Uterus (tissue), 4 donors: Measurements from ENCODE around the gene GBE1. TPM values are rescaled to one million over a fixed set of nuclear protein-coding genes. Genes with fewer than 3 reads are reported as not detected.

Experiments
- DNase-seq, 2 donors: peaks; one replicate each; pipeline ENCODE4 v3.0.0-alpha.2; 2019 to 2020
- H3K27ac ChIP-seq, 2 donors: fragments of 200-600 bp; sonication (generic); 1 replicate in 1 of 2; 2 replicates in 1 of 2; pipeline ENCODE4 v1.5.1; 2016 to 2018
- H3K27me3 ChIP-seq, 2 donors: fragments of 200-600 bp; sonication (generic); one replicate each; pipeline ENCODE4 v1.5.1; 2018 to 2019; ENCODE audit warnings: control low read depth in 1 of 2
- H3K36me3 ChIP-seq, 2 donors: fragments of 200-600 bp; sonication (generic); one replicate each; pipeline ENCODE4 v1.5.1; 2019; ENCODE audit warnings: control low read depth in 1 of 2
- H3K4me1 ChIP-seq, 2 donors: fragments of 200-600 bp; sonication (generic); one replicate each; pipeline ENCODE4 v1.5.1; 2018 to 2019; ENCODE audit warnings: control low read depth in 1 of 2
- H3K4me3 ChIP-seq, 2 donors: fragments of 200-600 bp; sonication (generic); 1 replicate in 1 of 2; 2 replicates in 1 of 2; pipeline ENCODE4 v1.5.1; 2018 to 2019; ENCODE audit warnings: mild to moderate bottlenecking in 1 of 2
- H3K9me3 ChIP-seq, 2 donors: fragments of 200-600 bp; sonication (generic); one replicate each; pipeline ENCODE4 v1.5.1; 2019; ENCODE audit warnings: control low read depth in 1 of 2
- POLR2A ChIP-seq, 2 donors: fragments of 450-650 bp; IDR thresholded peaks; one replicate each; pipeline ENCODE4 v1.6.1; 2016; ENCODE audit warnings: antibody characterized with exemption in 2 of 2, mild to moderate bottlenecking in 1 of 2, moderate library complexity in 1 of 2
- intact Hi-C: fragments of 100-400 bp; cut with DNase I; formaldehyde crosslinking; loops from one replicate; pipeline ENCODE4 v1.15.1; 2023; ENCODE audit warnings: low total_unique reads
- total RNA-seq, 4 donors: library from RNA; depleted of rRNA in 3 of 4; stranded (reverse); fragments of >200 nt in 3 of 4; gene quantifications; one replicate each; pipeline versions ENCODE4 v1.1.0 to v1.2.4, GENCODE V29; 2014 to 2023
- TF ChIP-seq, protein P1 (sequence below), 4 experiments: fragments of 200-600 bp in 2 of 4; fragments of 450-650 bp in 2 of 4; sonication (generic) in 2 of 4; IDR thresholded peaks; one replicate each; pipeline ENCODE4 v1.5.1; 2016 to 2019; ENCODE audit warnings: antibody characterized with exemption in 4 of 4, mild to moderate bottlenecking in 2 of 4, moderate library complexity in 1 of 4
- donor health status: DM: yes; HTN: yes; CAD: no.

Gene GBE1
- total RNA-seq, 4 donors from 2014 or later: 9.2 to 33.8 (median 24.9) TPM

DNA sequence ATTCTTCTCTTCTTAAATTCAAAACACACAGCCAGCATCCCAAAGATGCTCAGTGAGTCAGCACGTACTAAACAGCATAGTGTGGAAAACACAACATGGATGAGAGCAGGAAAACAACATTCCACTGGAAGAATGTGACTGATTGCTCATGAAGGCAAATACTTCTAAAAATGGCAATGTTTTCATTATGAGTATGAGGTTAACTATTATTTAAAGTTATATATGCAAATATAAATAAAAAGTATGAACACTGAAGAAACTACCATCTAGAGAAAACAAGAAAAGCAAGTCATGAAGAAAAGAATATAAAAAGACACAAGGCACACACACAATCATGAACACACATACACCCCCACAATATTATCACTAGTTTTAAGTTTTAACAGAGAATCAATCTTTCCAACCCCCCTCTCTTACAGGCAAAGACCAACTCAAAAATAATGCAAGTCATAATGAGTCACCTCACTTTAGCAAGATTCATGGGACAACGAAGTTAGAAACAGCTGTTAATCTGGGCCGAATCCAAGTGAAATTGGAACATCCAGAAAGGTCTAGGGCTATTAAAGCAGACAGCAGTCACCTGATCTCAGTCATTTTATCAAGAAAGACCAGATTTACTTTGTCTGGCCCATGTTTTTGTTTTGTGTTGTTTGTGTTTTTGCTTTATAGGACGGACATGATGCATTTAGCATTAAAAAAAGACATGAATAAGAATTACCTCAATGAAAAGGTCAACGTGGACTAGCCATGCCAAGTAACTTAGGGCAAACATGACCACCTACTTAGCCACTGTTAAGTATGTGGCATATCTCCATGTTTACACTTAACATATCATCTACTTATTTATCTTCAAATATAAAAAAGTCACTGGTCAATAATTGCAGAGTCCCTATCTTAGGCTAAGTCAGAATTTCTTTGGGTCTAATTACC, 18.1 kb downstream of the GBE1 start:
- DNase-seq: peak; percentile 37 to 77

GRCh38 chr3:81742581-81742980, 18.9 kb downstream of the GBE1 start:
- no peak for DNase-seq
- TF ChIP-seq, protein P1, sequence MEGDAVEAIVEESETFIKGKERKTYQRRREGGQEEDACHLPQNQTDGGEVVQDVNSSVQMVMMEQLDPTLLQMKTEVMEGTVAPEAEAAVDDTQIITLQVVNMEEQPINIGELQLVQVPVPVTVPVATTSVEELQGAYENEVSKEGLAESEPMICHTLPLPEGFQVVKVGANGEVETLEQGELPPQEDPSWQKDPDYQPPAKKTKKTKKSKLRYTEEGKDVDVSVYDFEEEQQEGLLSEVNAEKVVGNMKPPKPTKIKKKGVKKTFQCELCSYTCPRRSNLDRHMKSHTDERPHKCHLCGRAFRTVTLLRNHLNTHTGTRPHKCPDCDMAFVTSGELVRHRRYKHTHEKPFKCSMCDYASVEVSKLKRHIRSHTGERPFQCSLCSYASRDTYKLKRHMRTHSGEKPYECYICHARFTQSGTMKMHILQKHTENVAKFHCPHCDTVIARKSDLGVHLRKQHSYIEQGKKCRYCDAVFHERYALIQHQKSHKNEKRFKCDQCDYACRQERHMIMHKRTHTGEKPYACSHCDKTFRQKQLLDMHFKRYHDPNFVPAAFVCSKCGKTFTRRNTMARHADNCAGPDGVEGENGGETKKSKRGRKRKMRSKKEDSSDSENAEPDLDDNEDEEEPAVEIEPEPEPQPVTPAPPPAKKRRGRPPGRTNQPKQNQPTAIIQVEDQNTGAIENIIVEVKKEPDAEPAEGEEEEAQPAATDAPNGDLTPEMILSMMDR (IDR thresholded peaks at IDR 0.05): no peak
- no peak for TF ChIP-seq POLR2A (IDR thresholded peaks at IDR 0.05)
- Histone ChIP-seq H3K36me3 (no peaks in the 10 kb centered on the region), H3K4me3 (no peak overlapping the region), H3K27ac (peak overlapping the region; percentile 75 to 95), H3K27me3 (no peaks in the 10 kb centered on the region), H3K9me3 (no peaks in the 10 kb centered on the region), H3K4me1 (peaks cover 0 to 7% of the 10 kb centered on the region in 2 donors)
- intact Hi-C loops: no loop called here

More for the DNA sequence above, 18.1 kb downstream of the GBE1 start:
- no peak overlapping the region for H3K4me3 ChIP-seq
- H3K9me3 ChIP-seq: no peaks in the 10 kb centered on the region
- peaks cover 0 to 7% of the 10 kb centered on the region in 2 donors for H3K4me1 ChIP-seq
- no peaks in the 10 kb centered on the region for H3K27me3 ChIP-seq
- TF ChIP-seq, protein P1 (IDR thresholded peaks at IDR 0.05): no peak
- peak in 1 of 2 donors; percentile 19 for TF ChIP-seq POLR2A (IDR thresholded peaks at IDR 0.05)
- H3K36me3 ChIP-seq: no peaks in the 10 kb centered on the region
- intact Hi-C loops: no loop called here
- peak overlapping the region; percentile 75 to 95 for H3K27ac ChIP-seq

DNA sequence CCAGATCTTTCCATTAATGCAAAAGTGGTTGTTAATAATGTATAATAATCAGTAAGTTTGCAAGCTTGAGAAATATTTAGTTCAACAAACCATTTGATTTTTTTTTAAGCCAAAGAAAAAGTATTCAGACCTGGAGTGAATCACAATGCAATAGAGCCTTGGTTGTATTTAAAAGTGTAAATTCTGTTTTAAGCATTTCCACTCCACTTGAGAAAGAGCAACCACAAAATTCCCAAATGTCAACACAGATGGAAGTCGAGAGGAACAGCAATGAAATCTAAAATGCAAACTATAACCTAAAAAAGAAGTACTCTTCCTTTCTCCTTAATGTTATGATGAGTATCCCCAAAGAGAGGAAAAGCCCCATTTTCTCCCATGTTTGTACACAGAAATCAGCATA, 20.2 kb downstream of the GBE1 start:
- intact Hi-C loops: no loop called here
- peaks cover 0 to 7% of the 10 kb centered on the region in 2 donors for H3K4me1 ChIP-seq
- no peaks in the 10 kb centered on the region for H3K27me3 ChIP-seq
- peak overlapping the region; percentile 7 to 95 for H3K27ac ChIP-seq
- no peaks in the 10 kb centered on the region for H3K36me3 ChIP-seq
- no peaks in the 10 kb centered on the region for H3K9me3 ChIP-seq
- TF ChIP-seq, protein P1 (IDR thresholded peaks at IDR 0.05): no peak
- TF ChIP-seq POLR2A (IDR thresholded peaks at IDR 0.05): no peak
- DNase-seq: no peak
- H3K4me3 ChIP-seq: no peak overlapping the region

DNA sequence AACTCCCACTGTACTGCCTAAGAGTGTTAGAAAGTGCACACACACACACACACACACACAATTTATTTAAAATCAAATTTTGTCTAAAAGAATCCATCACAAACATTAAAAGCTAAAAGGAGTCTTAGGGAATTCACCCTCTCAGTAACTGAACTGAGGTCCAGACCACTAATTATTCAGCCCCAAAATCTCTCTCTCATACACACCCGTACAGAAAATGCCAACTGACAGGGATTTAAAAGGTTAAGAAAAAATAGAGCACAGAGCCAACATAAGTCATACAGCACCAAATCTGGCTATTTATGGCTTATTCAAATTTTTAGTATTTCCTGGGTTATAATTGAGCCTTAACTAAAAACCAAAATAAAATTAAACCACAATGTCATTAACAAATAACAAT, 20.7 kb downstream of the GBE1 start:
- H3K4me1 ChIP-seq: peaks cover 0 to 7% of the 10 kb centered on the region in 2 donors
- H3K27ac ChIP-seq: peak overlapping the region; percentile 5 to 95

More for the DNA sequence above, 20.7 kb downstream of the GBE1 start:
- intact Hi-C loops: no loop called here
- Histone ChIP-seq H3K4me3 (no peak overlapping the region), H3K36me3 (no peaks in the 10 kb centered on the region), H3K9me3 (no peaks in the 10 kb centered on the region), H3K27me3 (no peaks in the 10 kb centered on the region)
- no peak for DNase-seq
- TF ChIP-seq, protein P1 (IDR thresholded peaks at IDR 0.05): no peak
- no peak for TF ChIP-seq POLR2A (IDR thresholded peaks at IDR 0.05)
